Pons (tissue), 1 donor: ENCODE measurements around the gene ACTL8.
"Not testable (repeated sequence)": the region's sequence is repeated elsewhere in the genome, so short reads cannot be mapped to it uniquely, and the experiment has no call there.

ENCODE experiments used
- DNase-seq: peaks from one replicate; pipeline ENCODE4 v3.0.0-alpha.2; 2016; ENCODE audit warnings: low spot score

ACTL8 gene

DNA sequence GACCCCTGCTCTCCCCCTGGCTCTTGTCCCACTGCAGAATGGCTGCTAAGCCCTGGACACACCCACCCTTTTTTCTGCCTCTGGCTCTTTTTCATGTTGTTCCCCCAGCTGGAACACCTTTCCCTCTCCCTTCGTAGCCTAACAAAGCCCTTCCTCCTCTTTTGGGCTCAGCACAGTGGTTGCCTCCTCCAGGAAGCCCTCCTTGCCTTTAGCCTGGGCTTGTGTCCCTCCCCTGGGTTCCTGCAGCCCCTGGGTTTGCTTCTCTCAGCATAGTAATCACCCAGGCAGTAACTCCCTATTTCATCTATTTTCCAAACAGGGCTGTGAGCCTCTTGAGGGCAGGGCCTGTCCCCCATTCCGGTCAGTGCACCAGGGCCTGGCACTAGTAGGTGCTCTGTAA lies 19.8 kb upstream of the ACTL8 start:
- DNase-seq = no peak

- DNase-seq = no peak
Measured at GRCh38 chr1:17735793-17736192, 19.3 kb upstream of the ACTL8 start.

- DNase-seq = no peak
Measured at GRCh38 chr1:17736625-17737024, 18.5 kb upstream of the ACTL8 start.

DNA sequence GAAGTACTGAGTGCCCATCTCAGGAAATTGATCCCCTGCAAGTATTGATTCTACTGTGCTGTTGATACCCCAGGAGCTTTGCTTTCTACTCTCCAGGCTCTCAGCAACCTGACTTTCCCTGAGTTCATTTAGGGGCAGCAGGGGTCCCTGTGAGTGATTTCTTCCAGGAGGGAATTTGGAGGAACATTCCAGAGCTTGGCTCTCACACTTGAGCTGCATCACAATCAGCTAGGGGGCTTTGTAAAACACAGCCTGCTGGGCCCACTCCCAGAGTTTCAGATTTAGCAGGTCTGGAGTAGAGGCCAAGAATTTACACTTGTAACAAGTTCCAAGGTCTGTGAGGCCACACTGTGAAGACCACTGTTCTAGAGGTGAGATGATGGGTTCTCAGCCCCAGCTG lies 16.1 kb upstream of the ACTL8 start:
- DNase-seq = no peak

- no peak for DNase-seq
Measured at GRCh38 chr1:17741052-17741451, 14.1 kb upstream of the ACTL8 start.

GRCh38 chr1:17742583-17742982 lies 12.6 kb upstream of the ACTL8 start:
- DNase-seq = peak; percentile 2

GRCh38 chr1:17743008-17743647 lies 12.0 kb upstream of the ACTL8 start:
- DNase-seq = no peak

GRCh38 chr1:17743925-17744324 lies 11.2 kb upstream of the ACTL8 start:
- DNase-seq = no peak

- DNase-seq = peak; percentile 1
Measured at GRCh38 chr1:17744666-17745478, 10.3 kb upstream of the ACTL8 start.

DNA sequence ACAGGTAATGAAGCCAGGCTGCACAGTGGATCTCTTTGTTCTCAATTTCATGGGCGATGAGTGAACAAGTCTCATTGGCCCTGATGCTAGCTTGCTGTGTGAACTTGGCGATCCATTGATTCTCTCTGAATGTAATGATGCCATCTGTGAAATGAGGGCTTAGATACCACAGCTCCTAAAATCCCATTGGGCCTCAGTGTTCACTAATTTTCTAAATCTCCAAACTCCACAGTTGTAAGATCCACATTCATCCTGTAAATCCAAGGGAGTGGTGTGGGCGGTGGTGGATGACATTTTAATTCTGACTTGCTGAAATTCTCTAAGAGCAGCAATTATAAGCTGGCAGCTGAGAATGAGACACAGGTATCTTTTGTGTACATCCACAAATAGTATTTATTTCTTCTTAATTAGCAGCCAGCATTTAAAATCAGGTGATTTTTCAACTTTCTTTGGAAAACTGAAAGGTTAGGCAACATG lies 9.6 kb upstream of the ACTL8 start:
- DNase-seq = no peak

DNA sequence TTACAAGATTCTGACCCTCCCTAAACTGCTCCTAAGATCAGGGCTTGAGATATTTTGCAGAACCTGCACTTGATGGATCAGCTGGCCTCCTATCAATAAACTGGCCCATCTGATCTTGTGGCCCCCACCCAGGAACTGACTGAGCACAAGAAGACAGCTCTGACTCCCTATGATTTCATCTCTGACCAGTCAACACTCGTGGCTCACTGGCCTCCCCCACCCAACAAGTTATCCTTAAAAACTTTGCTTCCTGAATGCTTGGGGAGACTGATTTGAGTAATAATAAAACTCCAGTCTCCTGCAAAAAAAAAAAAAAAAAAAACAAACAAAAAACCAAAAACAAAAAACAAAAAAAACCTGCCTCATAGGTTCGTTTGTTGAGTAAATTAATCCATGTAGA lies 8.9 kb upstream of the ACTL8 start:
- not testable (repeated sequence) for DNase-seq

GRCh38 chr1:17746920-17747319 lies 8.2 kb upstream of the ACTL8 start:
- no peak for DNase-seq

DNA sequence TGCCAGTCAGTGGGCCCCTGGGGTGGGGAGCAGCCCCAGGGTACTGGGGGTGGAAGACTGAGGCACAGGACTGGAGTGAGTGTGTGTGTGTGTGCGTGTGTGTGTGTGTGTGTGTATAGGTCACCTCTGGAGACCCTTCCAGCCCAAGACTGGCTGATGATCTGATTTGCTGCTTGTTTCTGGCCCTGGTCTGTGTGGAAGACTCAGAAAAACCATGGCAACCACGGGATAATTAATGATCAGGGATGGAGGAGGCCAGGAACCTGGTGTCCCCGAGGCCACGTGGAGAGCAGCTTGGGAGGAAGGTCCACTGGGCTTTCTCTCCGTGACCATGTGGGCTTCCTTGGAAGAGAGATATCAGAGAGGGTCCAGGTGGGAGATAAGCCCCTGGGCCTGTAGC lies 4.8 kb upstream of the ACTL8 start:
- no peak for DNase-seq

- no peak for DNase-seq
Measured at GRCh38 chr1:17752356-17752755, 2.8 kb upstream of the ACTL8 start.

DNA sequence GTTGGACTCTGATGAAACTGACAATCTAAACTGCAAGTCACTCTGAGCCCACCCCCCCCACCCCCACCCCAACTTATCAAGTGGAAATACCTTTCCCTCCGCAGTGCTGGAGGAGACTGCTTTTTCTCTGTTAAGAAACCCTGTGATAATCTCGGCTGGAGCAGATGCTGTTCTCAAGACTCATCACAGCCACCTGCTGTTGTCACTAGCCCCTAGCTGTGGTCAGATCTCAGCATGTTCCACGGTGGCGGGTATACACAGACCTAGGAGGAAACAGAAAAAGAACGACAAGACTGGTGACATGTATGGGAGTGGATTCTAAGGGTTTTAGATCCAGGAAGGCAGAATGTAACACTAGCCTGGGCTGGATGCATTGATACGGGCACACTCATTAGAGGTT lies 2.3 kb downstream of the ACTL8 start:
- no peak for DNase-seq

DNA sequence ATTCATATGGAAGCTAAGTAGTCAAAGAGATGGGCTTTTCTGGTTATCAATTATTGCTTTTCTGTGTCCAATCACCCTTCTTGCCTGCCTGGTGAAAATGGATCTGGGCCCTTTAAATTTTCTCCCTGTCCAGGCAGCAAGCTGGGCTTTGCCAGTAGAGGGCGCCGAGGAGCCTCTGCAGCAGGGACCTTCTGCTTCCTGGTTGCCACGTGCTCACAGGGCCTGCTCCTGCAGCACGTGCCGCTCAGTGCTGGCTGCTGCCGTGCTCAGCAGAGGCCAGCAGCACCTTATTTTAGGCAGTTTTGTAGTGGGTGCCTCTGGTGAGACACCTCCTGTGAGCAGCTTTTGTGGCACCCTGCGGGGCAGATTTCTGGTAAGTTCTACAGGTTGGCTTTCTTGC lies 4.0 kb downstream of the ACTL8 start:
- no peak for DNase-seq

DNA sequence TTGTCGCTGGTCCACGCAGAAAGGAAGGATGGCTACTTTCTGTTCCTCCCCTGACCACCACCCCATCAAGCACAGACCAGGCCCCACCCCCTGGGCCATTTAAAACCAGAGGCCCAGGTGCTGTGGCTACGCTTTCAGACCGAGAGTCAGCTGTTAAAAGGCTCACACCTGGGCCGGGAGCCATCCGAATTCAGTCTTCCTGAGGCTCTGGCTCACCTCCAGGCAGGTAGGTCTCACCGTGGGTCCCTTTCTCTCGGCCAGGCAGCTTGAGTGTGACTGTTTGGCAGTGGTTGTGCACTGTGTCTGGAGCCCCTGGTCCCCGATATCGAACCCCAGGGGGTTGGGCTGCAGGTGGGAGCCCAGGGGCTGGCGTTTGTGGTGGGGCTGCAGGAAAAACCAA lies 7.2 kb downstream of the ACTL8 start:
- DNase-seq = no peak

GRCh38 chr1:17763417-17763816 lies 8.3 kb downstream of the ACTL8 start:
- DNase-seq = no peak

DNA sequence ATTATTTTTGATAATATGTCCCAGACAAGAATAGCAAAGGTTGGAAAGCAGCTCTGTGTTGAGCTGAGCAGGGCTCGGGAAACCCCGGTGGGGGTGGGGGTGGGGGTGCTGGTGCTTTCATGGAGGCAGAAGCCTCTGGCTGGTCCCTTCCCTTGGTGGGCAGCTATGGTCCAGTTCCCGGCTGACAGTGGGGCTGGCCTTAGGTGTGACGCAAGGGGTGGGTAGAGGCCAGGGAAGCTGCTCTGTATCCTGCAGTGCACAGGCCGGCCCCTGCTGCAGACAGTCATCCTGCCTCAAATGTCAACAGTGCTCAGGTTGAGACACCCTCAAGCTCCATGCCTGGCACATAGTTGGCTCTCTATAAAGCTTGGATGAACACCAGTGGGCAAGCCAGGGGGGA lies 8.9 kb downstream of the ACTL8 start:
- no peak for DNase-seq

- no peak for DNase-seq
Measured at GRCh38 chr1:17764591-17764990, 9.5 kb downstream of the ACTL8 start.

DNA sequence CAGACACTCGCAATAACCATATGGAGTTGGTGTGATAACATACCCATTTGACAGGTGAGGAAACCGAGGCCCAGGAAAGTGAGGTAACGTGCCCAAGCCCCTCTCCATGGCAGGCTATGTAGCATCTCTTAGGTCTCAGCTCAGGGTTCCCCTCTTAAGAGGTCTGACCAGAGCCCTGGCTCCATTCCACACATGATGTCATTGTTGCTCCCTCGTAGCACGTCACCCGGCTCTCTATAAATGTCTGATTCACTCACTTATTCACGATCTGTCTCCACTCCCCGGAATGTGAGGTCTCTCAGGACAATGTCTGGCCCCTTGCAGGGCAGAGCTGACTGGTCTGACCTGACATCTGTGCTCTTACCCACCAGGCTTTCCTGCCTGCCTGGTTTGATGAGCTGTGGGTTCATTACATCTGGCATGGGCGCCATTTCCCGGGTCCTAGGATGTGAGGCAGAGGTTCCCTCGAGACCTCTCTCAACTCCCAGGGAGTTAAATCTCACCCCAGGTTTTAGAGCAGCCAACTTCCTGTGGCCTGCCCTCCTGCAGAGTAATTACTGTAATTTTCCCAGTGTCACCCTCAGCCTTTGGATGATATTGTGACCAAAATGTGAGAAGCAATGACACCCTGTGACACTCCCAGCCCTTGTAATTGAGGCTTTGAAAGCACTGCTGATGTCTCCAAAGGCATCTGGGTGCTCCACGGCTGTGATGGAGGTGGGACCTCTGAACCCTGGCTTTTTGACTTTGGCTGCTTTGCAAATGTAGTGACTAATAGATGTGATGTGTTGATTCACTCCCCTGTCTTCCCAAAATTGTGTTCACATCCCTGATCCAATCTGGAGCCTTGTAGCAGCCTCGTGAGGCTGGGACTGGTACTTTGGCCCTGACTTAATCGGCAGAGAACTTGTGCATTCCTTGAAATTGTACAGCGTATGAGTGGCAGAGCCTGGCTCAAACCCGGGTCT lies 10.6 kb downstream of the ACTL8 start:
- no peak for DNase-seq

GRCh38 chr1:17768651-17769241 lies 13.6 kb downstream of the ACTL8 start:
- DNase-seq = no peak
